ENCODE measurements around the gene C14orf119.

Gene C14orf119

GRCh38 chr14:23095196-23096108 lies at the start of gene C14orf119:
C14orf119 (plus strand) TSS chr14:23095505; CDS start chr14:23097659, 2,154 bp downstream.
- peak; percentile 98 for DNase-seq (ENCODE audit: low spot score)

- no peak for DNase-seq (ENCODE audit: low spot score)
These were observed 48.2 kb upstream of the C14orf119 start for GRCh38 chr14:23047034-23047634.

DNA sequence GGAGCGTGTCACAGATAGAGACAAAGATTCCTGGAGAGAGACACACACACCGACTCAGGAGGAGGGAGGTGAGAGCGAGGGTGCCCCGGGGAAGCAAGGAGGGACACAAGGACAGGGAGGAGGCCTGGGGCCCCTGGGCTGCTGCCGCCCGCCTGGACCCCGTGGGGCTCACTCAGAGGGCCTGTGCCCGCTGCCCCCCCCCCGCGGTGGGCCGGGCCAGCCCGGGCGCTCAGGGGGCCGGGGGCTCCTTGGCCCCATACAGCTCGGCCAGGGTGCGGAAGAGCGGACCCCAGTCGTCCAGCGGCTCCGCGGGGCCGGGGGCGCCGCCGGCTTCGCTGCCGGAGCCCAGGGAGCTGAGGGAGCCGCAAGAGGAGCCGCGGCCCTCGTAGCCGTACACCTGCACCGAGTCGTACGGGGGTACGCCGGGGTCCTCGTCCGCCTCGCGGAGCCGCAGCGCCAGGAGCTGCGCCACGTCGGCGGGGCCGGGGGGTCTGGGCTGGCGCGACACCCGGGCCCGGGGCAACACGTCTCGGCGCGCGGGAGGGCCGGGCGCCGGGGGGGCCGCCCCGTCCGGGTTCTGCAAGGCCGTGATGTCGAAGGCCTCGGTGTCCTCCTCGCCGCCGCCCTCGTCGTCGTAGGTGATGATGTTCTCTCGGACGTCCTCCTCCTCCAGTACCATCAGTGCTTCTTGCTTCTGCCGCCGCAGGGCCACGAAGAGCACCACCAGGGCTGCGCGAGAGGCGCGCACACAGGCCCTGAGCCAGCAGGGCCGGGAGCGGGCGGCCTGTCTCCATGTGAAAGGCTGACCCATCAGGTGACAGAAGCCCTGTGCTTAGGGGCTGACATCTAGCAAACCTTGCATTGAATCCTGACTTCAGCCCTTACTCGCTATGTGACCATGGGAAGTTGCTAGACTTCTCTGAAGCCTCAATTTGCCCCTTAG lies 47.3 kb upstream of the C14orf119 start:
- DNase-seq (ENCODE audit: low spot score), result no peak

DNA sequence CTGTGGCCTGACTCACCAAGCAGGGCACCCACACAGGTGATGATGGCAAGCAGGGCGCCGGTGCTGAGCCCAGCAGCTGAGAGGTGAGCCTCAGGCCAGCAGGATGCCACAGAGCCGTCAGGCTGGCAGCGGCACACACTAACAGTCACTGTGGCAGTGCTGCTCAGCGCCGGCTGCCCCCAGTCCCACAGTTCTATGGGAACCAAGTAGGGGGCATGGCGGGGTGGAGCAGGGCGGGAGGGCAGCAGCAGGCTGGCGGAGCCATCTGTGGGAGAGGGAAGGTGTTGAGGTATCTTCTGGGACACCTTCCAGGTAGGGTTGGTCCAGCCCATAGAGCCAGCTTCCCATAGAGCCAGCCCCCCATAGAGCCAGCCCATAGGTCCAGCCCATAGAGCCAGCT lies 46.3 kb upstream of the C14orf119 start:
- DNase-seq (ENCODE audit: low spot score), result no peak

- DNase-seq (ENCODE audit: low spot score), result no peak
These were observed 43.9 kb upstream of the C14orf119 start for GRCh38 chr14:23051141-23052057.

DNA sequence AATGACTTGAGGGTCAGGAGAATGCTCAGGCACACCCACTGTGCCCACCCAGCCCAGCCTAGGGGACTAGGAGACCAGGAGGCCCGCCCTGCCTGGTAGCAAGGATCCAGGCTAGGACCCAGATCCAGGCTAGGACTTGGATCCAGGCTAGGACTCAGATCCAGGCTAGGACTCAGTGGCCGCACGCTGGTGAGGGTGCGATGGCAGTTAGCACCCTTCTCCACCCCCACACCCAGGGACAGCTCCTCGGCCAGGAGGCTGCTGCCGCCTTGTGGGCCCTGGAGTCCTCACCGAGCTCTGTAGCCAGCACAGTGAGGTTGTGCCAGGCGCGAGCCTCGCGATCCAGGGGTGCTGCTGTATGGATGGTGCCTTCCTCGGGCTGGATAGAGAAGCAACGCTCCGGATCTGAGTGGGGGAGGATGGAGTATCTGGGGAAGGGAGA lies 43.1 kb upstream of the C14orf119 start:
- no peak for DNase-seq (ENCODE audit: low spot score)

- DNase-seq (ENCODE audit: low spot score), result no peak
These were observed 42.6 kb upstream of the C14orf119 start for GRCh38 chr14:23052671-23053070.

GRCh38 chr14:23053426-23053825 lies 41.9 kb upstream of the C14orf119 start:
- no peak for DNase-seq (ENCODE audit: low spot score)

DNA sequence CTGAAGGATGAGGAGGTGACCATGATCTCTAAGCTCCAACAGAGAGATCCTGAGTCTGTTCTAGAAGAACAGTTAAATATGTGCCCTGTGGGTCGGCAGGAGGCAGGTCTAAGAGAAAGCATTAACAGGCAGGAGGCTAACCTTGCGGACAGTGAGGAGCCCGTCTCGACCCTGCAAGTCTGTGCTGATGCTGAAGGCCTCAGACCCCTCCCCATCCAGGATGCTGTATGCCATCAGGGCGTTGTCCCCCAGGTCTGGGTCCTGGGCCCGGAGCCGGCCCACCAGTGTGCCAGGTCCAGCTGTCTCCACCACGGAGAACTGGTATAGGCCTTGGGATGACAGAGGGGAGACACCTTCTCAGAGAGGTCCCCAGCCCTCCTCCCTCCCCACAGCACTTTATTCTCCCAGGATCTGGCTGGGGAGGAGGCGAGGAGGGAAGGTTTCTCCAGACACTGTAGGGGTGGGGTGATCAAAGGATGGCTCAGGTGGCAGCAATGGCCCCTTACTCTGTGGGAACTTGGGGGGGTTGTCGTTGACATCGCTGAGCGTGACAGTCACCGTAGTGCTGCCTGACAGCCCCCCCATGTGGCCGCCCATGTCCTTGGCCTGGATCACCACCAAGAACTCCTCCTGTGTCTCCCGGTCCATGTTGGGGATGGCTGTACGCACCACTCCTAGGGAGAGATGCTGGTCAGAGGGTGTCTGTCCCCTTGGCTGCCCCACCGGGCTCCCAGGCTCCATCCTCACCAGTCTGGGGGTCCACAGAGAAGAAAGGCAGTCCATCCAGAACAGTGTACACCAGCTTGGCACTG lies 41.1 kb upstream of the C14orf119 start:
- peak; percentile 32 for DNase-seq (ENCODE audit: low spot score)

GRCh38 chr14:23055147-23055550 lies 40.2 kb upstream of the C14orf119 start:
- DNase-seq (ENCODE audit: low spot score), result no peak

DNA sequence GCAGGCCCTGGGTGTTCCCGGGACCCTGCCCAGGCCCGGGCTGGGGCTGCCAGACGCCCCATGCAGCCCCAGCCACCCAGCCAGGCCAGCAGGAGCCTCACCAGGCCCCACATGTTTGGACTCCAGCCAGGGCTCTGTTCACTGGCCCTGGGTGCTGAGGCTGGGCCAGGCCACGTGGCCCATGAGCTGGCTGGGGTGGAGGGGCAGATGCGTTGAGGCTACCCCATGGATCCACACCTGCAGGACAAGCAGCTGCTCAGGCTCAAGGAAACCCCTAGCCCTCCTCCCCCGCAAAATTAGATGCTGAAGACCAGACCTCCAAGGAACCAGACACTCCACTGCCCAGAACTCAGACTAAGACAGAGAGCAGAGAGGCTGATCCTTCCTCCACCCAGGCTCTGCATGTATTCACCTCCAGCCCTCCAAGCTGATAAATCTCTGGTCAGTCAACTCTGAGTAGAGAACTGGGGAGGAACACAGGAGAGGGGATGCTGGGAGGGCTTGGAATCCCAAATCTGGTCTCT lies 39.6 kb upstream of the C14orf119 start:
- DNase-seq (ENCODE audit: low spot score), result peak; percentile 47

- DNase-seq (ENCODE audit: low spot score), result peak; percentile 90
These were observed 39.0 kb upstream of the C14orf119 start for GRCh38 chr14:23056145-23056955.

GRCh38 chr14:23056956-23057756 lies 38.1 kb upstream of the C14orf119 start, which contains the start of gene CDH24:
CDH24 (minus strand) TSS chr14:23057520; CDS start chr14:23055733, 1,787 bp downstream.
- DNase-seq (ENCODE audit: low spot score), result peak; percentile 91

GRCh38 chr14:23057757-23058653 lies 37.3 kb upstream of the C14orf119 start:
- peak; percentile 90 for DNase-seq (ENCODE audit: low spot score)

- no peak for DNase-seq (ENCODE audit: low spot score)
These were observed 36.4 kb upstream of the C14orf119 start for GRCh38 chr14:23058654-23059504.
